ENCODE results near the gene HSD3B7.

HSD3B7 gene

GRCh38 chr16:30991052-30991451, 6.0 kb downstream of the HSD3B7 start:
- TF ChIP-seq, protein P1, sequence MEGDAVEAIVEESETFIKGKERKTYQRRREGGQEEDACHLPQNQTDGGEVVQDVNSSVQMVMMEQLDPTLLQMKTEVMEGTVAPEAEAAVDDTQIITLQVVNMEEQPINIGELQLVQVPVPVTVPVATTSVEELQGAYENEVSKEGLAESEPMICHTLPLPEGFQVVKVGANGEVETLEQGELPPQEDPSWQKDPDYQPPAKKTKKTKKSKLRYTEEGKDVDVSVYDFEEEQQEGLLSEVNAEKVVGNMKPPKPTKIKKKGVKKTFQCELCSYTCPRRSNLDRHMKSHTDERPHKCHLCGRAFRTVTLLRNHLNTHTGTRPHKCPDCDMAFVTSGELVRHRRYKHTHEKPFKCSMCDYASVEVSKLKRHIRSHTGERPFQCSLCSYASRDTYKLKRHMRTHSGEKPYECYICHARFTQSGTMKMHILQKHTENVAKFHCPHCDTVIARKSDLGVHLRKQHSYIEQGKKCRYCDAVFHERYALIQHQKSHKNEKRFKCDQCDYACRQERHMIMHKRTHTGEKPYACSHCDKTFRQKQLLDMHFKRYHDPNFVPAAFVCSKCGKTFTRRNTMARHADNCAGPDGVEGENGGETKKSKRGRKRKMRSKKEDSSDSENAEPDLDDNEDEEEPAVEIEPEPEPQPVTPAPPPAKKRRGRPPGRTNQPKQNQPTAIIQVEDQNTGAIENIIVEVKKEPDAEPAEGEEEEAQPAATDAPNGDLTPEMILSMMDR (IDR thresholded peaks at IDR 0.05; ENCODE audit: low read depth, low read length), result no peak
- no peak overlapping the region for H3K4me3 ChIP-seq (ENCODE audit: low read depth, low read length)

DNA sequence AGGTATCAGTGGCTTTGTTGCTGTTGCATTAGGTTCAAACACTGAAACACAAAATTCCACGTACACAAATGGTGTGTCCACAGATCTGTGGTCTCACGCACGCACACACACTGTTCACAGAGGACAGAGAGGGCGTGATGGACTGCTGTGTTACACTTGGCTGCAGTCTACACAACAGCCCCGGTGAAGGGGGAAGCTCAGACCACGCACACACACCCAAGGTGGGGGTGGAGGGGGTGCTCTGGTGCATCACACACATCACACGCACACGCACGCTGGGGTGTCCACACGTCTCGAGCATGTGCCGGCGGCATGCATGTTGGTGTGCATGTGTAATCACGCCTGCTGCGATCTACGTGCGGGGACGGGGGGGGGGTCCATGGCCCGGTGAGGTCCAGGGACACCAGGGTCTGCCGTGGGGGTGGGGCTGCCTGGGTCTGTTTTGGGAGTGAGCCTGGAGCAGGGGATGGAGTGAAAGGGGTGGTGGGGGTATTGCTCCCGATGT, 7.3 kb downstream of the HSD3B7 start:
- TF ChIP-seq, protein P1 (IDR thresholded peaks at IDR 0.05; ENCODE audit: low read depth, low read length), result no peak

GRCh38 chr16:30992931-30993816, 8.2 kb downstream of the HSD3B7 start:
- no peak overlapping the region for H3K4me3 ChIP-seq (ENCODE audit: low read depth, low read length)
- TF ChIP-seq, protein P1 (IDR thresholded peaks at IDR 0.05; ENCODE audit: low read depth, low read length), result no peak

More for the DNA sequence above, 7.3 kb downstream of the HSD3B7 start:
- H3K4me3 ChIP-seq (ENCODE audit: low read depth, low read length), result no peak overlapping the region

- TF ChIP-seq, protein P1 (IDR thresholded peaks at IDR 0.05; ENCODE audit: low read depth, low read length), result no peak
Observed at GRCh38 chr16:30995927-30996323, 10.9 kb downstream of the HSD3B7 start.

DNA sequence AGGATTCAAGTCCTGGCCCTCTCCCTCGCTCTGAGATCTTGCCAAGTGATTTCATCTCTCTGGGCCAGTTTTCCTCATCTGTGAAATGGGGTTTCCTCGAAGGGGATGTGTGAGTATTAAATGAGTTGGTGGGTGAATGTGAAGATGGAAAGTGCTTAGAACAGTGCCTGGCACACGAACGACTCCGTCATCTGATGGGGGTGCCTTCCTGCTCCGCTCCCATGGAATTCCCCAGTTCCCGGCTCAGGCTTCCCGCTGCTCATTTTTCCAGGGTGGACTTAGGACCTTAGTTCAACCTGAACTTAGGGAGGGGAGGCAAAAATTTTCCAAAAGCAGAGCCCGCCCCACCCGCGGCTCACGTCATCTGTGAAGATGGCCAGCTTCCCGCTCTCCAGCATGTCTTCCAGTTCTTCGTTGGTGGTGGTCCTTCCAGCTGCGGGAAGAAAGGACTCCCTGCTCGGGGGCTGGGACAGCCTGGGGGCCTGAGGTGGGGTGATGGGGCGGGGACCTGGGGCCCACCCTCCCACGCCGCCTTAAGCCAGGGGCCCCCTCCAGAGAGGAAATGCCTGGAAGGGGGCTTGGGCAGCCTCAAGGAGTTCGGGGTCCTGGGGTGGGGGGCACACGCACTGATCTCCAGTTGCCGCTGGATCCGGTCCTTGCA, 11.4 kb downstream of the HSD3B7 start:
- H3K4me3 ChIP-seq (ENCODE audit: low read depth, low read length), result peak overlapping the region; percentile 48
- TF ChIP-seq, protein P1 (IDR thresholded peaks at IDR 0.05; ENCODE audit: low read depth, low read length), result no peak

More at GRCh38 chr16:30995927-30996323, 10.9 kb downstream of the HSD3B7 start:
- no peak overlapping the region for H3K4me3 ChIP-seq (ENCODE audit: low read depth, low read length)

GRCh38 chr16:30996985-30997724, 12.1 kb downstream of the HSD3B7 start:
- TF ChIP-seq, protein P1 (IDR thresholded peaks at IDR 0.05; ENCODE audit: low read depth, low read length), result no peak
- H3K4me3 ChIP-seq (ENCODE audit: low read depth, low read length), result peak overlapping the region; percentile 48

Data from WI38 (cell line).